HCT116 (cell line): ENCODE data around the gene KRT26.

ENCODE experiments used
- CEBPB ChIP-seq: IDR thresholded peaks from 2 replicates; pipeline ENCODE4 v1.6.1; 2012; ENCODE audit warnings: low read depth
- CTCF ChIP-seq, 3 experiments: fragments of 200-600 bp in 1 of 3; sonication (generic) in 1 of 3; IDR thresholded peaks in 2 of 3; conservative IDR thresholded peaks in 1 of 3; 2 replicates each; pipeline ENCODE4 v1.5.1; 2012 to 2017; ENCODE audit warnings: low read depth in 2 of 3, low read length in 2 of 3, antibody characterized with exemption in 1 of 3, borderline replicate concordance in 1 of 3, control low read depth in 1 of 3, mild to moderate bottlenecking in 1 of 3, mixed read lengths in 1 of 3, mixed run types in 1 of 3, moderate library complexity in 1 of 3; ENCODE audit not compliant: insufficient read depth in 1 of 3
- EZH2 ChIP-seq: fragments of 200-600 bp; sonication (generic); IDR thresholded peaks from 2 replicates; pipeline ENCODE4 v1.6.1; 2017; ENCODE audit warnings: antibody characterized with exemption, mixed run types
- EZH2phosphoT487 ChIP-seq: fragments of 200-600 bp; IDR thresholded peaks from 2 replicates; pipeline ENCODE4 v1.6.1; 2018; ENCODE audit warnings: antibody characterized with exemption, borderline replicate concordance
- JUND ChIP-seq: IDR thresholded peaks from 2 replicates; pipeline ENCODE4 v1.6.1; 2012
- MAX ChIP-seq: IDR thresholded peaks from 2 replicates; pipeline ENCODE4 v1.6.1; 2012
- POLR2A ChIP-seq: IDR thresholded peaks from 2 replicates; pipeline ENCODE4 v1.7.0; 2011; ENCODE audit warnings: borderline replicate concordance; ENCODE audit not compliant: insufficient read depth, insufficient read length; ENCODE audit errors: extremely low read depth
- POLR2AphosphoS5 ChIP-seq: IDR thresholded peaks from 2 replicates; pipeline ENCODE4 v1.6.1; 2011; ENCODE audit warnings: mild to moderate bottlenecking, low read depth, low read length, moderate library complexity
- RAD21 ChIP-seq: IDR thresholded peaks from 2 replicates; pipeline ENCODE4 v1.6.1; 2012; ENCODE audit warnings: low read depth, mild to moderate bottlenecking
- REST ChIP-seq: IDR thresholded peaks from 2 replicates; pipeline ENCODE4 v1.6.1; 2012; ENCODE audit warnings: low read depth
- SIN3A ChIP-seq: IDR thresholded peaks from 2 replicates; pipeline ENCODE4 v1.6.1; 2012; ENCODE audit warnings: low read depth
- ZFX ChIP-seq: fragments of 450-650 bp; IDR thresholded peaks from 2 replicates; pipeline ENCODE4 v1.6.1; 2017

GRCh38 chr17:40818733-40819527, 46.9 kb upstream of the KRT26 start:
- TF ChIP-seq POLR2AphosphoS5 (peak; percentile 64), SIN3A (no peak), CTCF (IDR thresholded peaks at IDR 0.05 in 2 of 3, conservative IDR thresholded peaks at IDR 0.05 in 1 of 3; ENCODE audit: borderline replicate concordance in 1 of 3, insufficient read depth in 1 of 3, low read depth in 2 of 3, low read length in 2 of 3) (no peak), EZH2 (no peak), EZH2phosphoT487 (no peak), MAX (peak; percentile 31; the same call in 1 of the 2 replicates), RAD21 (no peak), POLR2A (no peak), ZFX (no peak), REST (no peak), CEBPB (no peak), JUND (no peak)
